Posterior vena cava (tissue), 2 donors: ENCODE measurements around the gene ZBTB12. TPM values are rescaled to one million over a fixed set of nuclear protein-coding genes. Genes with fewer than 3 reads are reported as not detected.
"Not testable (repeated sequence)": the region's sequence is repeated elsewhere in the genome, so short reads cannot be mapped to it uniquely, and the experiment has no call there.

Experiments used
- DNase-seq: peaks from one replicate; pipeline ENCODE4 v3.0.0-alpha.2; 2020; ENCODE audit warnings: low spot score
- intact Hi-C, 2 donors: fragments of 100-400 bp; cut with DNase I; formaldehyde crosslinking; loops; one replicate each; pipeline versions ENCODE4 v1.14.1 to v1.14.2; 2022 to 2023
- long read RNA-seq, 2 donors: library from polyadenylated mRNA; unstranded; transcript quantifications; one replicate each; pipeline ENCODE4 v2.0.0, GENCODE V29; 2020 to 2021
- total RNA-seq, 2 donors: library from RNA; stranded (reverse); fragmentation: NEBNext Ultra II Directional; extraction: Animal tissue kit (Norgen Biotek cat#: 25700); gene quantifications; one replicate each; pipeline ENCODE4 v1.2.1, GENCODE V29; 2021
- donor health status: DM: yes; HTN: yes; CAD: no.
- donor health status: DM: yes; HTN: yes; CAD: no.

ZBTB12 gene
- total RNA-seq, result 1 to 10 TPM; 3.6 to 4.2 TPM
- long read RNA-seq, donor 1, result 0 reads
- long read RNA-seq, donor 2, result 0 reads

DNA sequence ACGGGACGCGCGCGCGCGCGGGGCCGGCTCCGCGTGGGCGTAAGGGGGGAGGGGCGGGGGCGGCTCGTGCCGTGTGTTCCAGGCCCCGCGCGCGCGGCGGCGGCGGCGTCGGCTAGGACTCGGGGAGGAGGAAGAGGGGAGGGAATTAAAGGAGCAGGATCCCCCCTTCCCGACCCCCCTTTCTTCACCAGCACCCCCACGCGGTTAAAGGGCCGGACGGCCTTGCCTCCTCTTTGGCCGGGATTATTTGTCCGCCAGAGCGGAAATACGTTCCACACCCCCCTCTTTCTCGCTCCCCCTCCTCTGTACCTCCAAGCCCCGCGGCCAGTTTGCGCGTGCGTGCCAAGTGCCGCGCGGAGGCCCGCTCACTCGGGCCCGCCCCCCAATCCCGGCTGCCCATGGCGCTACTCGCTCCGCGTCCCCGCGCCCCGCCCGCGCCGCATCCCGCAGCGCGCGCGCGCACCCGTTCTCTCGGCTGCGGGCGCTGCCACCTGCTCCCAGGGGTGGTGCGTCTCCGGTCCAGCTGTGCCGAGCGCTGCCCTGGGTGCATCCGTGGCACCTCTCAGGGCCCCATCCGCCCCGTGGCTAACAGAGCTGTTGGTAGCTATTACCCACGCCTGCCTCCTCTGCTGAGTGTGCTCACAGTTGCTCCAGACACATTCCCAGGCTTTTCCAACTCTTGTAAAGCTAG lies at the start of gene ZBTB12:
Gene ZBTB12 (minus strand): TSS at position 134 of the 691 bp plus-strand sequence. CDS start 781 bp downstream, outside the sequence.
- DNase-seq, result peak; percentile 95
- intact Hi-C loops, result loop anchor here (5.0 kb wide), 1 partner anchor 50 kb away; no protein-coding TSS in a partner anchor

- intact Hi-C loops, result loop anchor here (5.0 kb wide), 2 partner anchors 48 to 273 kb away; partner anchors contain the start of gene ZBTB12 (in 2 of the 2)
- DNase-seq, result no peak
These were observed 48.2 kb upstream of the ZBTB12 start for GRCh38 chr6:31949926-31950548.

DNA sequence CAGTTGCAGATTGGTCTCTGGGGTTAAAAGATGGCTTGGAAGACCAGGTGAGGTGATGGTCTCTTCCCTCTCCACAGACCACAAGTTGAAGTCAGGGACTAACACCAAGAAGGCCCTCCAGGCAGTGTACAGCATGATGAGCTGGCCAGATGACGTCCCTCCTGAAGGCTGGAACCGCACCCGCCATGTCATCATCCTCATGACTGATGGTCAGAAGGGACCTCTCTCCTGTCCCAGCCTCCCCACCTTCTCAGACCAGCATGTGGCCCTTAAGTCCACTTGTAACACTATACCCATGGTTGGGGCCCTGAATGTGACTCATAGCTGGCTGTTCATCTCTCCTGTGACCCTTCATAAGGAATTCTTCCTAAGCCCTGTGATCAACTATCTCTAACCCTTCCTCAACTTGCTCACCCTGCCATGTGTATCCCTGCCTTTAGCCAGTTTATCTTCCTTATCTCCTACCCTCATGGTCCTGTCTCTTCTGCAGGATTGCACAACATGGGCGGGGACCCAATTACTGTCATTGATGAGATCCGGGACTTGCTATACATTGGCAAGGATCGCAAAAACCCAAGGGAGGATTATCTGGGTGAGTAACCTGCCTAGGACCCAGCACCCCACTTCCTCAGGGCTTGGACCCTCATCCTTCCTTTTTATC lies 47.0 kb upstream of the ZBTB12 start:
- intact Hi-C loops, result no loop called here
- DNase-seq, result no peak

DNA sequence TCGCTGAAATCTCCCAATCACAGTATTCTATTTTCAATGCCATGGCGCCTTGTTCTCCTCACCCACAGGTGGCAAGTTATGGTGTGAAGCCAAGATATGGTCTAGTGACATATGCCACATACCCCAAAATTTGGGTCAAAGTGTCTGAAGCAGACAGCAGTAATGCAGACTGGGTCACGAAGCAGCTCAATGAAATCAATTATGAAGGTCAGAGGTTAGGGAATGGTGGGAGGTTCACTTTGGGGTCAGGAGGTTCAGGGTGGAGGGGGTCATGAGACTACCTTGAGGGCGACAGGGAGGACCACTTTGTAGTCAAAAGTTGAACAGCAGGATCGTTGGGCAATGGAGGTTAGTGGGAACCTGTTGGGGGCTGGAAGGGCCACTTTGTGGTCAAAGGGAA lies 46.4 kb upstream of the ZBTB12 start:
- intact Hi-C loops, result no loop called here
- DNase-seq, result no peak

GRCh38 chr6:31947864-31948263 lies 46.0 kb upstream of the ZBTB12 start:
- no peak for DNase-seq
- intact Hi-C loops, result no loop called here

GRCh38 chr6:31947070-31947675 lies 45.3 kb upstream of the ZBTB12 start:
- intact Hi-C loops, result no loop called here
- no peak for DNase-seq

- intact Hi-C loops, result no loop called here
- no peak for DNase-seq
These were observed 44.5 kb upstream of the ZBTB12 start for GRCh38 chr6:31946370-31946885.

GRCh38 chr6:31945507-31946369 lies 43.9 kb upstream of the ZBTB12 start, which contains the start of gene CFB:
TSS of gene CFB (plus strand) at chr6:31946095. CDS start at chr6:31946222, 127 bp downstream.
- DNase-seq, result peak; percentile 95
- intact Hi-C loops, result no loop called here

DNA sequence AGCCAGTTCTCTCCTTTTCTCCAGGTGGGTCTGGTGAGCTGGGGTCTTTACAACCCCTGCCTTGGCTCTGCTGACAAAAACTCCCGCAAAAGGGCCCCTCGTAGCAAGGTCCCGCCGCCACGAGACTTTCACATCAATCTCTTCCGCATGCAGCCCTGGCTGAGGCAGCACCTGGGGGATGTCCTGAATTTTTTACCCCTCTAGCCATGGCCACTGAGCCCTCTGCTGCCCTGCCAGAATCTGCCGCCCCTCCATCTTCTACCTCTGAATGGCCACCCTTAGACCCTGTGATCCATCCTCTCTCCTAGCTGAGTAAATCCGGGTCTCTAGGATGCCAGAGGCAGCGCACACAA lies 43.2 kb upstream of the ZBTB12 start:
- DNase-seq, result no peak
- intact Hi-C loops, result no loop called here

GRCh38 chr6:31943742-31944141 lies 41.9 kb upstream of the ZBTB12 start:
- intact Hi-C loops, result no loop called here
- DNase-seq, result no peak

DNA sequence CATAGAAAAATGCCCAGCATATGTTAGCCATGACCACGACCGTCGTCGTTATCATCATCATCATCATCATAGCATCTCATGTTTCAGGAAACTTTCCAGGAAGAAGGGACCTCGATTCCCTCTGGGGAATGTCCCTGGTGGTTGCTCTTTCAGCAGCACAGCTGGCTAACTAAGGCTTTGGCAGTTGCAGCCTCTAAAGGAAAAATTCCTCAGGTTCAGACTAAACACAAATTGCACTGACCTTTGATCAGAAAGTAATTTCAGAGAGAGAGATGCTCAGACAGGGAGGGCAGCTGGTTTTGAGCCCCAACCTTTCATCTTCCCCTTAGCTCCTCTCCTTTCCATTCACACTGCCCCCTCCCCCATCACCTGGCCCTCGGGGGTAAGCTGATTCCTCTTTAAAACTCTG lies 38.4 kb upstream of the ZBTB12 start:
- no peak for DNase-seq
- intact Hi-C loops, result no loop called here

- no peak for DNase-seq
- intact Hi-C loops, result no loop called here
These were observed 33.9 kb upstream of the ZBTB12 start for GRCh38 chr6:31935823-31936222.

GRCh38 chr6:31935021-31935420 lies 33.1 kb upstream of the ZBTB12 start:
- DNase-seq, result no peak
- intact Hi-C loops, result no loop called here

- intact Hi-C loops, result no loop called here
These were observed 31.7 kb upstream of the ZBTB12 start for GRCh38 chr6:31933537-31933936.

DNA sequence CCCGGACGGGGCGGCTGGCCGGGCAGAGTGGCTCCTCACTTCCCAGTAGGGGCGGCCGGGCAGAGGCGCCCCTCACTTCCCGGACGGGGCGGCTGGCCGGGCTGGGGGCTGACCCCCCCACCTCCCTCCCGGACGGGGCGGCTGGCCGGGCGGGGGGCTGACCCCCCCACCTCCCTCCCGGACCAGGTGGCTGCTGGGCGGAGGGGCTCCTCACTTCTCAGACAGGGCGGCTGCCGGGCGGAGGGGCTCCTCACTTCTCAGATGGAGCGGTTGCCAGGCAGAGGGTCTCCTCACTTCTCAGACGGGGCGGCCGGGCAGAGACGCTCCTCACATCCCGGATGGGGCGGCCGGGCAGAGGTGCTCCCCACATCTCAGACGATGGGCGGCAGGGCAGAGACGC lies 30.3 kb upstream of the ZBTB12 start:
- intact Hi-C loops, DNase-seq: not testable (repeated sequence)

More at GRCh38 chr6:31933537-31933936, 31.7 kb upstream of the ZBTB12 start:
- no peak for DNase-seq

GRCh38 chr6:31930962-31931361 lies 29.1 kb upstream of the ZBTB12 start:
- intact Hi-C loops, result no loop called here
- DNase-seq, result no peak

GRCh38 chr6:31928672-31928939 lies 26.7 kb upstream of the ZBTB12 start:
- intact Hi-C loops, result no loop called here
- no peak for DNase-seq

- intact Hi-C loops, result no loop called here
- no peak for DNase-seq
These were observed 26.2 kb upstream of the ZBTB12 start for GRCh38 chr6:31927863-31928671.
